Transverse colon (tissue), 3 donors: ENCODE data around the gene FAM13A.

ENCODE experiments used
- EP300 ChIP-seq: sonication (generic); formaldehyde crosslinking; IDR thresholded peaks from one replicate; pipeline ENCODE4 v1.6.1; 2017; ENCODE audit warnings: antibody characterized with exemption, low read depth
- POLR2A ChIP-seq: fragments of 450-650 bp; IDR thresholded peaks from one replicate; pipeline ENCODE4 v1.6.1; 2016; ENCODE audit warnings: antibody characterized with exemption, mild to moderate bottlenecking, moderate library complexity
- TF ChIP-seq, protein P1 (sequence below), 5 experiments: fragments of 200-600 bp in 3 of 5; fragments of 450-650 bp in 2 of 5; sonication (generic) in 3 of 5; IDR thresholded peaks; 1 replicate in 2 of 5; 2 replicates in 3 of 5; pipeline ENCODE4 v1.5.1; 2016 to 2017; ENCODE audit warnings: antibody characterized with exemption in 5 of 5, inconsistent platforms in 3 of 5, mild to moderate bottlenecking in 2 of 5, moderate library complexity in 1 of 5

DNA sequence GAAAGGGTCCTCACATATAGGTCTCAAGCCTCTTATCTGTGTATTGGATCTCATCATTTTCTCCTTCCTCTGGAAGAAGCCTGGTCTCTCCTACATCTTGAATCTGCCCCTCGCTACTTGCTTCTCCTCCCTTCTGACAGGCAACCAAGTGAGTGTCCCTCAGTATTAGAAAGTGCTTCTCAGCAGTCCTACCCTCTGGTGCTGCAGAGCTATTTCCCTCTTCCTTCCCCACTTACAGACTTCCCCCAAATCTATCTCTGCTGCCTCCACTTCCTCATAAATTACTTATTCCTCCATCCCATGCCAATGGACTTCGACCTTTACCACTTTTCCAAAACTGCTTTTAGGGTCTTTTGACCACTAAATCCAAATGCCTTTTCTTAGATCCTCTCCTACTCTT, 230.2 kb downstream of the FAM13A start:
- TF ChIP-seq, protein P1, sequence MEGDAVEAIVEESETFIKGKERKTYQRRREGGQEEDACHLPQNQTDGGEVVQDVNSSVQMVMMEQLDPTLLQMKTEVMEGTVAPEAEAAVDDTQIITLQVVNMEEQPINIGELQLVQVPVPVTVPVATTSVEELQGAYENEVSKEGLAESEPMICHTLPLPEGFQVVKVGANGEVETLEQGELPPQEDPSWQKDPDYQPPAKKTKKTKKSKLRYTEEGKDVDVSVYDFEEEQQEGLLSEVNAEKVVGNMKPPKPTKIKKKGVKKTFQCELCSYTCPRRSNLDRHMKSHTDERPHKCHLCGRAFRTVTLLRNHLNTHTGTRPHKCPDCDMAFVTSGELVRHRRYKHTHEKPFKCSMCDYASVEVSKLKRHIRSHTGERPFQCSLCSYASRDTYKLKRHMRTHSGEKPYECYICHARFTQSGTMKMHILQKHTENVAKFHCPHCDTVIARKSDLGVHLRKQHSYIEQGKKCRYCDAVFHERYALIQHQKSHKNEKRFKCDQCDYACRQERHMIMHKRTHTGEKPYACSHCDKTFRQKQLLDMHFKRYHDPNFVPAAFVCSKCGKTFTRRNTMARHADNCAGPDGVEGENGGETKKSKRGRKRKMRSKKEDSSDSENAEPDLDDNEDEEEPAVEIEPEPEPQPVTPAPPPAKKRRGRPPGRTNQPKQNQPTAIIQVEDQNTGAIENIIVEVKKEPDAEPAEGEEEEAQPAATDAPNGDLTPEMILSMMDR (IDR thresholded peaks at IDR 0.05) = no peak
- no peak for TF ChIP-seq EP300
- no peak for TF ChIP-seq POLR2A
